RWPE1 (cell line): Measurements from ENCODE around the gene TINCR.

Experiments used
- CTCF ChIA-PET: fragments of 350-600 bp; sonication (Branson Sonifier 250); formaldehyde crosslinking; extraction: SDS; loops from one replicate; lab custom pipeline; 2021; lab: Yijun Ruan, JAX
- POLR2A ChIA-PET: fragments of 400-600 bp; formaldehyde crosslinking; extraction: SDS; loops from one replicate; lab custom pipeline; 2020; ENCODE audit warnings: antibody characterized with exemption; ENCODE audit not compliant: low non-redundant PET; lab: Yijun Ruan, JAX
- DNase-seq: peaks from one replicate; pipeline ENCODE4 v3.0.0; 2012; ENCODE audit warnings: low spot score
- H3K27ac ChIP-seq: fragments of 450-650 bp; 2 replicates; pipeline ENCODE4 v1.5.1; 2017
- CTCF ChIP-seq: fragments of 450-650 bp; conservative IDR thresholded peaks from 2 replicates; pipeline ENCODE4 v1.5.1; 2017; ENCODE audit warnings: low read depth, mild to moderate bottlenecking

Gene TINCR

DNA sequence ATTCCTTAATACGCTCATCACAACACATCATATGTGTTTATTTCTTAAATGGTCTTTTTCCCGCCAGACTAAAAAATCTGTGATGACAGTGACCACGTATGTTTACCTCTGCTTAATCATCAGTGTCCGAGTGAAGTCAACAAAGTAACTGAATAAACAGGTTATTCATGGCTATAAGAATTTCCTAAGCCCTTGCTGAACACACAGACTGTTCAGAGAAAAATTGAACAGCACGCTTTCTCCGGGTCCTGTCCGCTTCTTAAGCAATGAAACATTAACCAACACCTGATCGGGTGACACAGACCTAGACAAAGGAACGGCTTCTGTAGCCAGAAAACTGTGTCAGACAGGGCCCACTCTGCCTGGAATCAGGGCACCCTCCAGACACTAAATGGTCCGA, 40.5 kb upstream of the TINCR start:
- CTCF ChIA-PET: no interaction called here
- no peak overlapping the region for H3K27ac ChIP-seq
- no peak for DNase-seq
- no peak for TF ChIP-seq CTCF
- POLR2A ChIA-PET: no interaction called here

DNA sequence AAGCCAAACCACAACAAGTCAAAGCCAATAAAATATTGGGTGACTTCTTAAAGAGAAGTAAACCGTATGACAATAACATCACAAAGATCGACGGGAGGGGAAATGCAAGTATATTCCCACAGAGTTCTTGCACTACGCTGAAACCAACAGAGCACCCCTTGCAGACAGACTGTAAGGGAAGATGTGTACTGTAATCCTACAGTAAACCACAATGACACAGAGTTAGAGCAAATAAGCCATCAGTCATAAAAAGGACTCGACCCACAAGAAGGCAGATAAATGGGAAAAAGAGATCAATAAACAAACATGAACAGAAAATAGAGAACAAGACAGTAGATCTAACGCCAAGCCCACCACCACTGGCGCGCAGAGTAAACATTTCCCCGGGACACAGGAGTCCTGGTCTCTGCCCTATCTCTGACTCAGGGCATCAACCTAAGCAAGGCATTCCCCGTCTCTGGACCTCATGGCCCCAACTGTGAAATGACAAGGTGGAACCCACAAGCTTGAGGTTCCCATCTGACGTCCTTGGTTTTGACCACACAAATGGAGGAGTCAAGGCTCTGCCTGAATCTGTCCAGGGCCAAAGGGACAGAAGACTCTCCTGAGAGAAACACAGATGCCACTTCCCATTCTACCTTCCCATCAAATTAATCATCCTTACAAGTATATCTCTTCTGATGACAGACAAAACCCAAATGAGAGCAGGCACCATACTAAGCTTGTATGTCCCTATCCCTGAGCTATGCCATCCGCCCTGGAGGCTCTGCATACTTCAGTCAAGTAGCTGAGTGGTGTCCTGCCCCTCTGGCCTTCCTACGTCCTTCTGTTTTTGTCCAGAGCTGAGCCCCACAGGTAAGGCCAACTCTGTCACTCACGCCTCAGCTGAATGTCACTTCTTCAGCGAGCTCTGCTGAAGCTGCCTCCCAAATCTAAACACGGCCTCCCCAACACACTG, 39.8 kb upstream of the TINCR start:
- ChIA-PET POLR2A (no interaction called here), CTCF (no interaction called here)
- no peak for TF ChIP-seq CTCF
- no peak for DNase-seq
- H3K27ac ChIP-seq: no peak overlapping the region

GRCh38 chr19:5605362-5605761, 37.6 kb upstream of the TINCR start:
- TF ChIP-seq CTCF: no peak
- 0 out of 2 replicates have a peak overlapping the region, but pooled peaks have one; percentile 14 for H3K27ac ChIP-seq
- POLR2A ChIA-PET: no interaction called here
- CTCF ChIA-PET: interaction anchor here (0.6 kb wide), 1 partner anchor 10 kb away, joined by 4 read pairs; no protein-coding TSS in a partner anchor
- DNase-seq: no peak

DNA sequence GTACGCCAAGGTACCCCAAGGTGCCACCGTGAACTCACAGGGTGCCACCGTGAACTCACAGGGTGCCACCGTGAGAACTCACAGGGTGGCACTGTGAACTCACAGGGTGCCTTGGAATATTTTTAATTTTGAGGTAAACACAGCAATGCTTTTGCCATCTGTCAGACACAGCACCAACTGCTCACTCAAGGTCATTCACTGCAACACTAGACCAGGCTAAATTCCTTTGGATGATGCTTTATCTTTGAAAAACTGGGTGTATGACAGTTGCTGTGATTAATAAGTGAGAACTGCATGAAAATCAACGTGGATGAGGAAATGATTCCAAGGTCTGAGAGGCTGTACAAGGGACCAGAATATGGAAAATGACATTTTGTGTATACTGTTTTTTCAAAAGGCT, 35.9 kb upstream of the TINCR start:
- ChIA-PET CTCF (no interaction called here), POLR2A (no interaction called here)
- DNase-seq: no peak
- no peak overlapping the region for H3K27ac ChIP-seq
- TF ChIP-seq CTCF: no peak

DNA sequence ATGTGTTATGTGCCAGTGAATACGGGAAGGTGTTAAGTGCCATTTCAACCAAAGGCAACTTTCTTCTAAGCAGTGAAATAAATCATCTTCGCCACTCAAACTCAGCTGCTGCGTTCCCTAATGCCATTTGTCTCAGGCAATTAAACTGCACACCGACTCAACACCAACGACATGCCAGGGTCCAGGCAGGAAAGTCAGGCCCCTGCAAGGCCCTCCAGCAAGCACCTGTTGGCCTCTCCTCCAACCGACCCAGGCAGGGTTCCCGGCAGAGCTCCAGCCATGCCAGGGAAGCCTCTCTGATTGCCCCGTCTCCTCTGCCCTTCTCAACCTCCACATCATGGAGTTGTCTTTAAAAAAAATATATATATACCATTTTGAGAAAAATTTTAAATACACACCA, 33.0 kb upstream of the TINCR start:
- TF ChIP-seq CTCF: no peak
- POLR2A ChIA-PET: no interaction called here
- CTCF ChIA-PET: no interaction called here

GRCh38 chr19:5595745-5596144, 28.0 kb upstream of the TINCR start:
- POLR2A ChIA-PET: no interaction called here
- H3K27ac ChIP-seq: no peak overlapping the region
- CTCF ChIA-PET: interaction anchor here (0.6 to 1.1 kb wide), 2 partner anchors 48 to 547 kb away, joined by 3 to 4 read pairs; no protein-coding TSS in a partner anchor
- no peak for DNase-seq
- TF ChIP-seq CTCF: no peak

More for the DNA sequence above, 33.0 kb upstream of the TINCR start:
- H3K27ac ChIP-seq: no peak overlapping the region
- no peak for DNase-seq
